Hindlimb muscle (tissue), 1 donor: Measurements from ENCODE around the gene REST. TPM values are rescaled to one million over a fixed set of nuclear protein-coding genes. Genes with fewer than 3 reads are reported as not detected.
A peak's percentile ranks its signal among the peaks of the same experiment; 100 is the strongest.

ENCODE experiments used
- DNase-seq: peaks from one replicate; pipeline ENCODE4 v3.0.0-alpha.2; 2013
- polyA plus RNA-seq: library from polyadenylated mRNA; unstranded; fragments of 120-200 nt; gene quantifications from one replicate; pipeline ENCODE4 v1.2.1, GENCODE V29; 2013; ENCODE audit not compliant: insufficient read length

Gene REST
- polyA plus RNA-seq, 1 donor = 24.9 TPM

DNA sequence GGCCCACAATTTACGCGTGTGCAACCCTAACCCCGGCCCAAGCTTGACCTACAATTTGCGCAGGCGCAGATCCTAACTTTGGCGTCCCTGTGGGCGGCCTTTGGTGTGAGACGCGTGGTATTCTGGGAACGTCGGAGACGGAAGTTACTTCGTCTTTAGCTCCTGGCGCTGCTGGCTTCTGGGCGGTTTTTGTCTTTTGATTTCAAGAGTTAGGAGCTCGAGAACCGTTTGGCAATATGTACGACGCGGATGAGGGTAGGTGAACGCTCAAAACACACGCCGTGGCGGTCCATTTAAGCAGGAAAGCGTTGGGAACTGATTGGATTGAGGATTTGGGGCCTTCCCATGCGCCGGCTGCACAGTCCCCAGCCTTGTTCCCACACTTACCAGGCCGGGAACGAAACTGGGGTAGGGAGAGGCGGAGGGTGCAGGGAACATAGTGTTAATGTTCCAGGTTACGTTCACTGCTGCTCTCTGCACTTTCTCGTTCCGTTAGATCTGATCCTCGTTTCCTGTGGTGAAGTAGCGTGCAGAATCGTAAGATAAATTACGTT lies 71.1 kb downstream of the REST start, which contains the start of gene POLR2B:
POLR2B (plus strand) TSS at position 147 of the 554 bp plus-strand sequence; CDS start at position 237, 90 bp downstream.
- peak; percentile 92 for DNase-seq

DNA sequence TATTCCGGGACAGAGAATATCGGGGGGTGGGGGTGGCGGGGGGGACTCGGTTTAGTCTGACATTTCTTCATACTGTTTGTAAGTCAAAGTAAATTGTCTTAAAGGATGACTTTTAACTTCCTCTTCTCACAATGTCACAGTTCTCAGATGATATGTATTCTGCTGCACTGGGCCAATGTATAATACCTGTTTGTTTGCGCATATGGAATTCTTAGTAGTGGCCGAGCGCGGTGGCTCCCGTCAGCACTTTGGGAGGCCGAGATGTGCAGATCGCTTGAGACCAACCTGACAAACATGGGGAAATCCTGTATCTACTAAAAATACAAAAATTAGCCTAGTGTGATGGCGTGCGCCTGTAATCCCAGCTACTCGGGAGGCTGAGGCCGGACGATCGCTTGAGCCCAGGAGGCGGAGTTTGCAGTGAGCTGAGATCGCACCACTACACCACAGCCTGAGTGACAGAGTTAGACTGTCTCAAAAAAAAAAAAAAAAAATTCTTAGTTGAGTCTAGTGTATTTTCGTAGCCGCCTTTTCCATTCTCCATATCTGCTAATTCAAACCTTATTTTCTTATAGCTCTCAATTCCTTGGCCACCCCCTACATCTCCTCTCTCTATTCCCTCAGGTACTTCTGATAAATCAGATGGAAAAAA lies 71.8 kb downstream of the REST start:
- no peak for DNase-seq

DNA sequence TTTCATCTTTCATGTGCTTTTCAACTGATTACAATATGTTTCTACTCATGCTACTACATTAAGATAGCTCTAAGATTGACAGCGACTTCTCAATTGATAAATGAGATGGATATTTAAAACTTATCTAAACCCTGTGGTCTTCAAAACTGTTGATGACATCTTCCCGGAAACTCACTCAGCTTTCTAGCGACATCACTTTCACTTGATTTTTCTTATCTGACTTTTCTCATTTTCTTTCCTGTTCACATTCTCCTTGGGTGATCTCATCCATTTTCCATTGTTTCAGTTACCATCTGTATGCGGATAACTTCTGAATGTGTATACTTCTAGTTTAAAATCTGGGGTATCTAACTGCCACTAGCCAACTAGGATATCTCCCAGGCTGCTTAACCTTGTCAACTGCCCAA lies 74.1 kb downstream of the REST start:
- DNase-seq = no peak

DNA sequence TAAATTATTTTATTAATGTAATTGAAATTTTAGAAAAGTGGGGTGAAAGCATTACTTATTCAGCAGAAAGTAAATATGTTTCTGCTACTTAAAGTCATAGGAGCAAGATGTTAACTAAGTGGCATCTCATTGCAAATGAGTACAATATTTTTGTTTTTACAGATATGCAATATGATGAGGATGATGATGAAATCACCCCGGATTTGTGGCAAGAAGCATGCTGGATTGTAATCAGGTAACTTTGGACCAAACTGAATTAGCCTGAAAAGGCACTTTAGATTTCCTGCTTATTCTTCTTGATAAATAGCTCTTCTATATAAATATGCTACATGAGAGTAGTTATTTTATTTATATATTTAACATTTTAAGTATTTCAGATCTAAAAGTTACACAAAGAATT lies 78.5 kb downstream of the REST start:
- no peak for DNase-seq

DNA sequence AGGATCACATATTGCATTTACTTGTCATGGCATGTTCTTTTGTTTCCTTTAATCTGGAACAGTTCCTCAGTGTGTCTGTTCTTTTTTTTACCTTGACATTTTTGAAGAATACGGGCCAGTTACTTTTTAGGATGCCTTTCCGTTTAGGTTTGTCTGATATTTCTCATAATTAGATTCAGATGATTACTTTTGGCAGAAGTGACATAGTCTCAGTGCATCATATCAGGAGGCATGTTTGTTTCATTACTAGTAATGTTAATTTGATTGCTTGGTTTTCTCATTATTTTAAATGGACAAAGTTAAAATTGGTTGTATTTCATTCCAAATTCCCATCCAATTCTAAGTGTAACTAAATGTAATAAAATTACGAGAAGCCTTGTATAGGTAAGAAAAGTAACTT lies 79.3 kb downstream of the REST start:
- no peak for DNase-seq

DNA sequence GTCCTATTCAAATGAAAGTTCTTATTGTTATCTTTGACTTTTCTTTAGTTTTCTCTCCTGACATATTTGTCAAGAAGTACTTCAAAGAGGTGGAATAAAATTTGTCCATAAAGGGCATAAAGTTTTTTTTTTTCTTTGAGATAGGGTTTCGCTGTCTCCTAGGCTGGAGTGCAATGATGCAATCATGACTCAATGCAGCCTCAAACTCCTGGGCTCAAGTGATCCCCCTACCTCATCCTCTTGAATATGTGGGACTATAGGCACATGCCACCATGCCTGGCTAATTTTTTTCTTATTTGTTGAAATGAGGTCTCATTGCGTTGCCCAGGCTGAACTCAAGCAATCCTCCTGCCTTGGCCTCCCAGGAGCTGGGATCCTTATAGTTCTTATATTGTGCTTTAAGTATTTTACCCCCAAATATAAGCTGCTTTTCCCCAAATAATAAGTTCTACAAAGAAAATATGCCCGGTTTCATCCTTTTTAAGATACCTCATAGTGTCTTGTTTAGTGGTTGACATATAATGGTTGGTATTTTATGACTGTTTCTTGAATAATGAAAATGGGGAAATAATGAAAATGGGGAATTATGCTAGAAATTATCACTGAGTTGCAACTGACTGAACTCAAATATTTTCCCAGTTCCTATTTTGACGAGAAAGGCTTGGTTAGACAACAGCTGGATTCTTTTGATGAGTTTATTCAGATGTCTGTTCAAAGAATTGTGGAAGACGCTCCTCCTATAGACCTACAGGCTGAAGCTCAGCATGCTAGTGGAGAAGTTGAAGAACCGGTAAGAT lies 82.6 kb downstream of the REST start:
- DNase-seq = no peak

DNA sequence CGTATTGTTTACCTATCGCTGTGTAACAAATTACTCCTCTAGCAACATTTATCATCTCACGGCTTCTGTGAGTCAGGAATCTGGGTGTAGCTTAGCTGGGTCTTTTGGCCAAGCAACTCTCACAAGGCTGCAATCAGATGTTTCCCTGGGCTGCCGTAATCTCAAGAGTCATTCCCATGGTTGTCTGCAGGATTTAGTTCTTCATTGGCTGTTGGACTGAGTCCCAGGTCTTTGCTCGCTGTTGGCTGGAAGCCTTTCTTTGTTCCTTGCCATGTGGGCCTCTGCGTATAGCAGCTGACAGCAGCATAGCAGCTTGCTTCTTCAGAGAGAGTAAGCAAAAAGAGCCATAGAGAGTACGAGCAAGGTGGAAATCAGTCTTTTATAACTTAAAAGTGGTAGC lies 87.8 kb downstream of the REST start:
- DNase-seq = peak; percentile 63

DNA sequence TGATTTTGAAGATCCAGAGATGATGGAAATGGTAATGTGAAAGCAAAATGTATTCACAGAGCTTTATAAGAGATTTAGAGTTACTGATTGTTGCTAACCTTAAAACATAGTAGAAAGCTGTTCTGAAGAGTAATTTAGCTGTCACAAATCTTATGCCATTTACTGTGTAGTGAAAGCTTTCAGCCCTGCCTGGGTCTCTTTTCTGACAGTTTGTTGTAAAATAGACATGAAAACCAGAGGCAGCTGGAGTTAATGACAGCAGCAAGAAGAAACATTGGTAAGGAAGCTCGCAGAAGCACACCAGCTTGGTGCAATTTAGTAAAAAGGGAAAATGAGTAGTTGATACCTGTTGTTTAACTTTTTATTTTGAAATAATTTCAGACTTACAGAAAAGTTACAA lies 92.1 kb downstream of the REST start:
- DNase-seq = no peak

DNA sequence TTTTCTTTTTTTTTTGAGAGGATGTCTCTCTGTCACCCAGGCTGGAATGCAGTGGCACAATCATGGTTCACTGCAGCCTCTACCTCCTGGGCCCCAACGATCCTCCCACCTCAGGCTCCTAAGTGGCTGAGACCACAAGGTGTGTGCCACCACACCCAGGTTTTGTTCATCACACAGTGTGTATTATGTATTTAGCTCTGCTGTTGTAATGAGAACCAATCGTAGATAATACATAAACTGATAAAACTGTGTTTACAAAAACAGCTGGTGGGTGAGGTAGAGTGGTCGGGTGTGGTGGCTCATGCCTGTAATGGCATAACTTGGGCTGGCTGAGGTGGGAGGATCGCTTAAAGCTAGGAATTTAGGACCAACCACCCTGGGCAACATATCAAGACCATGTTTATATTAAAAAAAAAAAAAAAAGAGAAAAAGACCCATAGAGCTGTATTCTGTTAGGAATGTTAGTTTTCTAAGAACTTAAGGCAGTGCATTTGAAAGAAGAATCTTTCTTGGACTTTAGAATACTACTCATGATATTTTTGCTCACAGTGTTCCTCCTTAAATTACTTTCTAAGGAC lies 105.9 kb downstream of the REST start:
- no peak for DNase-seq

Other genes starting within 250 kb of the REST start
- 10.0 TPM for gene HOPX, start 226.6 kb upstream of the REST start, polyA plus RNA-seq
- not detected for gene SPINK2, start 86.2 kb upstream of the REST start, polyA plus RNA-seq
- 20.7 TPM for gene NOA1, start 69.7 kb downstream of the REST start, polyA plus RNA-seq
- gene POLR2B, start 71.0 kb downstream of the REST start, polyA plus RNA-seq = 74.9 TPM
- 150 TPM for gene IGFBP7, start 202.5 kb downstream of the REST start, polyA plus RNA-seq